ENCODE results near the gene MCM9. TPM values are rescaled to one million over a fixed set of nuclear protein-coding genes. Genes with fewer than 3 reads are reported as not detected.

MCM9 gene
- total RNA-seq, 1 experiment from 2014 or later, result 18.6 TPM

DNA sequence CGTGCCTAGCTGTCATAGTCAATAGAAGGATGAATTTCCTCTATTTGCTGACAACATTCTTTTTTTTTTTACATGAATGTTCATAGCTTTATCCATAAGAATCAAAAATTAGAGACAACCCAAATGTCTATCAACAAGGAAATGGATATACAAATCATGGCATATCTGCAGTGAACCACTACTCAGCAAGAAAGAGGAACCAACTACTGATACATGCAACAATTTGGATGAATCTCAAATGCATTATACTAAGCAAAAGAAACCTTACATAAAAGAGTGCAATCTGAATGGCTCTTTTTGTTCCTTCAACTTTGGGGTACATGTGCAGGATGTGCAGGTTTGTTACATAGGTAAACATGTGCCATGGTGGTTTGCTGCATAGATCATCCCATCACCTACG is 17.7 kb upstream of the MCM9 start:
- DNase-seq, result no peak
- no peak overlapping the region for H4K91ac ChIP-seq (ENCODE audit: insufficient read length, low read depth, low read length)
- WGBS (ENCODE audit: extremely low coverage, insufficient read length, low lambda C conversion rate), result no CpG with 5 or more reads among the region's 2 CpGs
- Mint-ChIP-seq H3K27me3 (ENCODE audit: low read depth) (no peaks in the 10 kb centered on the region), H3K4me1 (no peaks in the 10 kb centered on the region), H3K36me3 (ENCODE audit: insufficient read depth in 1 of 3, low read depth in 3 of 3) (peaks cover 0 to under 1% (median 0%) of the 10 kb centered on the region in 3 experiments; a peak in 2 of 7 replicates), H3K4me3 (no peak overlapping the region), H3K27ac (no peak overlapping the region), H3K9me3 (peaks cover 0 to 3% of the 10 kb centered on the region in 2 experiments; a peak in 2 of 5 replicates)
- TF ChIP-seq, protein P1, sequence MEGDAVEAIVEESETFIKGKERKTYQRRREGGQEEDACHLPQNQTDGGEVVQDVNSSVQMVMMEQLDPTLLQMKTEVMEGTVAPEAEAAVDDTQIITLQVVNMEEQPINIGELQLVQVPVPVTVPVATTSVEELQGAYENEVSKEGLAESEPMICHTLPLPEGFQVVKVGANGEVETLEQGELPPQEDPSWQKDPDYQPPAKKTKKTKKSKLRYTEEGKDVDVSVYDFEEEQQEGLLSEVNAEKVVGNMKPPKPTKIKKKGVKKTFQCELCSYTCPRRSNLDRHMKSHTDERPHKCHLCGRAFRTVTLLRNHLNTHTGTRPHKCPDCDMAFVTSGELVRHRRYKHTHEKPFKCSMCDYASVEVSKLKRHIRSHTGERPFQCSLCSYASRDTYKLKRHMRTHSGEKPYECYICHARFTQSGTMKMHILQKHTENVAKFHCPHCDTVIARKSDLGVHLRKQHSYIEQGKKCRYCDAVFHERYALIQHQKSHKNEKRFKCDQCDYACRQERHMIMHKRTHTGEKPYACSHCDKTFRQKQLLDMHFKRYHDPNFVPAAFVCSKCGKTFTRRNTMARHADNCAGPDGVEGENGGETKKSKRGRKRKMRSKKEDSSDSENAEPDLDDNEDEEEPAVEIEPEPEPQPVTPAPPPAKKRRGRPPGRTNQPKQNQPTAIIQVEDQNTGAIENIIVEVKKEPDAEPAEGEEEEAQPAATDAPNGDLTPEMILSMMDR (conservative IDR thresholded peaks at IDR 0.05), result no peak
- H3K79me1 ChIP-seq (ENCODE audit: insufficient read depth, low read depth, low read length, poor library complexity, severe bottlenecking), result no peaks in the 10 kb centered on the region
- H2BK20ac ChIP-seq (ENCODE audit: low read depth, low read length, poor library complexity, severe bottlenecking), result no peak overlapping the region
- H3K4ac ChIP-seq (ENCODE audit: low read depth, low read length), result no peak overlapping the region
- H2BK5ac ChIP-seq (ENCODE audit: insufficient read length, low read length), result no peak overlapping the region
- H2BK15ac ChIP-seq (ENCODE audit: low read depth, low read length), result no peak overlapping the region
- H3K18ac ChIP-seq (ENCODE audit: insufficient read length, low read depth, low read length), result no peak overlapping the region
- no peak overlapping the region for H2AK5ac ChIP-seq (ENCODE audit: insufficient read length, low read length)
- H3K9ac ChIP-seq (ENCODE audit: extremely low read depth, insufficient read length, low read length), result no peak overlapping the region
- H3K79me2 ChIP-seq (ENCODE audit: insufficient read depth, low read length), result no peaks in the 10 kb centered on the region
- H3K56ac ChIP-seq (ENCODE audit: insufficient read length, low read depth, low read length), result no peak overlapping the region
- H3K27me3 ChIP-seq (ENCODE audit: insufficient read depth, low read length), result no peaks in the 10 kb centered on the region
- no peak overlapping the region for H2BK120ac ChIP-seq (ENCODE audit: low read depth, low read length, poor library complexity, severe bottlenecking)
- no peak overlapping the region for H2BK12ac ChIP-seq (ENCODE audit: insufficient read length, low read depth, low read length)
- no peak overlapping the region for H3K4me2 ChIP-seq (ENCODE audit: insufficient read depth, insufficient read length, low read length)
- H3K23me2 ChIP-seq (ENCODE audit: insufficient read length, low read depth, low read length, poor library complexity, severe bottlenecking), result no peaks in the 10 kb centered on the region
- H4K5ac ChIP-seq (ENCODE audit: insufficient read length, low read depth, low read length), result no peak overlapping the region
- no peak overlapping the region for H4K8ac ChIP-seq (replicated peaks; ENCODE audit: insufficient read length, low read depth, low read length)
- H2AFZ ChIP-seq (ENCODE audit: low read length), result no peak overlapping the region
- no peaks in the 10 kb centered on the region for H4K20me1 ChIP-seq (ENCODE audit: control insufficient read depth, insufficient read depth, insufficient read length)
- no peak overlapping the region for H3K27ac ChIP-seq (ENCODE audit: insufficient read length, low read depth, low read length)
- no peaks in the 10 kb centered on the region for H3K9me3 ChIP-seq (ENCODE audit: control insufficient read depth, low read depth, low read length)
- H3K4me1 ChIP-seq (ENCODE audit: insufficient read depth, low read length), result no peaks in the 10 kb centered on the region
- H3K14ac ChIP-seq (ENCODE audit: insufficient read depth, low read length), result no peak overlapping the region
- no peak overlapping the region for H3T11ph ChIP-seq (ENCODE audit: low read length)
- no peak overlapping the region for H3K23ac ChIP-seq (ENCODE audit: insufficient read length, low read depth, low read length)

Measured in H9 (cell line).